ENCODE results near the gene CHCHD3. TPM values are rescaled to one million over a fixed set of nuclear protein-coding genes. Genes with fewer than 3 reads are reported as not detected.
A peak's percentile ranks its signal among the peaks of the same experiment; 100 is the strongest.

The CHCHD3 gene
- total and polyA plus RNA-seq, 9 of the 15 experiments (the other 6 are each of a cell fraction or from before 2014, with no cell fraction given): 66.2 to 279 (median 204) TPM

DNA sequence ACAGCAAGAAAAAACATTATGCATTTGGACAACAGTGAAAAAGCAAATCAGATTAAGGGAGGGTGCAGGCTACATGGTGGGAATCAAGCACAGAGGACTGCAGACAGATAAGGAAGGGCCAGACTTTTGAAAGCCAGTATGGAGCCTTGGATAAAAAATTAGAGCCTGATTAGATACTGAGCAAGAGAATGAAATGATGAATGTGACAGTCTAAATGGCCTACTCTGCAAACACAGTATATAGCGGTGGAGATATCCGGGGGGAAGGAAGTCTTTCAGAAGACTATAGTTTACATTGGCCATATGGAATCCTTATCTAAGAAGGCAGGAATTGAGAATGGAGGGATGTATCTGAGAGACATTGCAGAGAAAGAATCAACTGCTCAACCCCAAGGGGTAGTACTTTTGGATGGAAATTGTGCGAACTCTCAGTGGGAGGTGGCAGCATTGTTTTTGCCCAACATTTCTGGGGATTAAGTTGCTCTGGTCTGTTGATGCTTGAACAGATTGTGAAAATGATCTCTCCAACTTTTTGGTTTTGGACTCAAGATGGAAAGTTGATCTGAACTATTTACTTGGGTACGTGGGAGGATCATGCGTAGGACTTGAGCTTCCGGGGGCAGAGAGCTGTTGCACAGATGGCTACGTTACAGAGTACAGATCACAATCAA lies 39.4 kb upstream of the CHCHD3 start:
- Histone ChIP-seq H2AFZ (ENCODE audit: low read depth, low read length) (no peak overlapping the region), H3K79me2 (ENCODE audit: control insufficient read depth, insufficient read depth, low read length) (no peaks in the 10 kb centered on the region), H4K20me1 (replicated peaks; ENCODE audit: control insufficient read depth, insufficient read depth, low read length) (no peaks in the 10 kb centered on the region), H3K4me1 (replicated peaks in 1 of 2; ENCODE audit: control insufficient read depth in 2 of 2, insufficient read depth in 2 of 2, low read length in 2 of 2) (peaks cover 0 to 16% of the 10 kb centered on the region in 2 experiments; a peak in 3 of 5 replicates), H3K9me1 (ENCODE audit: control insufficient read depth, insufficient read depth, low read length) (no peaks in the 10 kb centered on the region), H3K9me3 (replicated peaks; ENCODE audit: control insufficient read depth, insufficient read depth, low read depth, low read length) (no peaks in the 10 kb centered on the region), H3K27me3 (ENCODE audit: control insufficient read depth in 2 of 2, insufficient read depth in 2 of 2, low read length in 2 of 2) (peaks cover 24% of the 10 kb centered on the region in 2 experiments), H3K4me2 (ENCODE audit: insufficient read depth, low read length) (0 out of 2 replicates have a peak overlapping the region, but pooled peaks have one; percentile 16), H3K36me3 (ENCODE audit: control insufficient read depth, insufficient read depth, low read length) (no peaks in the 10 kb centered on the region), H3K9ac (ENCODE audit: insufficient read depth in 1 of 2, low read depth in 2 of 2, low read length in 2 of 2) (no peak overlapping the region), H3K4me3 (no peak overlapping the region), H3K27ac (ENCODE audit: extremely low read depth, low read depth, low read length) (no peak overlapping the region)
- no TSS peak for BruUV-seq (replicated peaks)
- 1% methylated on average over 7 of the region's 7 CpGs for WGBS (ENCODE audit: insufficient coverage, low coverage, missing lambda C conversion rate)
- peak in 2 of 4 experiments; percentile 32 to 38 for DNase-seq (ENCODE audit: extremely low read depth in 1 of 4, low spot score in 3 of 4)
- ChIA-PET CTCF (ENCODE audit: low intra/inter-chr PET ratio) (no interaction called here), POLR2A (no interaction called here)
- in situ Hi-C loops (cut with MboI) (no loop called here), intact Hi-C loops (cut with micrococcal nuclease) (loop anchor here (10.0 kb wide), 1 partner anchor 407 kb away; no protein-coding TSS in a partner anchor)
- ATAC-seq: peak; percentile 65
- no peak for FAIRE-seq
- TF ChIP-seq CBFA2T3 (IDR thresholded peaks at IDR 0.05): peak; percentile 90
- TF ChIP-seq ELF2 (CRISPR knock-in tag; IDR thresholded peaks at IDR 0.05): no peak
- TF ChIP-seq MEF2A (IDR thresholded peaks at IDR 0.05; ENCODE audit: control insufficient read depth, low read depth, low read length): no peak
- TF ChIP-seq, protein P1, sequence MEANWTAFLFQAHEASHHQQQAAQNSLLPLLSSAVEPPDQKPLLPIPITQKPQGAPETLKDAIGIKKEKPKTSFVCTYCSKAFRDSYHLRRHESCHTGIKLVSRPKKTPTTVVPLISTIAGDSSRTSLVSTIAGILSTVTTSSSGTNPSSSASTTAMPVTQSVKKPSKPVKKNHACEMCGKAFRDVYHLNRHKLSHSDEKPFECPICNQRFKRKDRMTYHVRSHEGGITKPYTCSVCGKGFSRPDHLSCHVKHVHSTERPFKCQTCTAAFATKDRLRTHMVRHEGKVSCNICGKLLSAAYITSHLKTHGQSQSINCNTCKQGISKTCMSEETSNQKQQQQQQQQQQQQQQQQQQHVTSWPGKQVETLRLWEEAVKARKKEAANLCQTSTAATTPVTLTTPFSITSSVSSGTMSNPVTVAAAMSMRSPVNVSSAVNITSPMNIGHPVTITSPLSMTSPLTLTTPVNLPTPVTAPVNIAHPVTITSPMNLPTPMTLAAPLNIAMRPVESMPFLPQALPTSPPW (CRISPR knock-in tag; IDR thresholded peaks at IDR 0.05): peak; percentile 46
- TF ChIP-seq HLTF (IDR thresholded peaks at IDR 0.05): no peak
- TF ChIP-seq, protein P2, sequence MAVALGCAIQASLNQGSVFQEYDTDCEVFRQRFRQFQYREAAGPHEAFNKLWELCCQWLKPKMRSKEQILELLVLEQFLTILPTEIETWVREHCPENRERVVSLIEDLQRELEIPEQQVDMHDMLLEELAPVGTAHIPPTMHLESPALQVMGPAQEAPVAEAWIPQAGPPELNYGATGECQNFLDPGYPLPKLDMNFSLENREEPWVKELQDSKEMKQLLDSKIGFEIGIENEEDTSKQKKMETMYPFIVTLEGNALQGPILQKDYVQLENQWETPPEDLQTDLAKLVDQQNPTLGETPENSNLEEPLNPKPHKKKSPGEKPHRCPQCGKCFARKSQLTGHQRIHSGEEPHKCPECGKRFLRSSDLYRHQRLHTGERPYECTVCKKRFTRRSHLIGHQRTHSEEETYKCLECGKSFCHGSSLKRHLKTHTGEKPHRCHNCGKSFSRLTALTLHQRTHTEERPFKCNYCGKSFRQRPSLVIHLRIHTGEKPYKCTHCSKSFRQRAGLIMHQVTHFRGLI (CRISPR knock-in tag; IDR thresholded peaks at IDR 0.05): no peak
- no peak for TF ChIP-seq GTF2E2 (tag; IDR thresholded peaks at IDR 0.05)
- TF ChIP-seq ZNF3 (CRISPR knock-in tag; IDR thresholded peaks at IDR 0.05): no peak
- TF ChIP-seq PRMT5 (CRISPR knock-in tag; IDR thresholded peaks at IDR 0.05): no peak
- peak; percentile 51 to 54; a peak in 3 of 4 replicates for TF ChIP-seq NRF1 (conservative IDR thresholded peaks at IDR 0.05 in 1 of 2, IDR thresholded peaks at IDR 0.05 in 1 of 2)
- TF ChIP-seq TRIM24 (IDR thresholded peaks at IDR 0.05): 0 out of 4 replicates have a peak, but pooled peaks of 1 of the 2 experiments have one; percentile 41
- TF ChIP-seq KDM1A (IDR thresholded peaks at IDR 0.05): 0 out of 4 replicates have a peak, but pooled peaks of 1 of the 2 experiments have one; percentile 13
- no peak for TF ChIP-seq ZFX (CRISPR knock-in tag; IDR thresholded peaks at IDR 0.05)
- TF ChIP-seq C11orf30 (IDR thresholded peaks at IDR 0.05; ENCODE audit: low read depth): no peak
- TF ChIP-seq TEAD2 (tag; IDR thresholded peaks at IDR 0.05): no peak
- no peak for TF ChIP-seq CHD1 (IDR thresholded peaks at IDR 0.05; ENCODE audit: low read length)
- TF ChIP-seq ARNT (IDR thresholded peaks at IDR 0.05): no peak
- TF ChIP-seq GABPA (tag; conservative IDR thresholded peaks at IDR 0.05; ENCODE audit: low read depth): peak; percentile 71
- TF ChIP-seq ZNF644 (tag; IDR thresholded peaks at IDR 0.05; ENCODE audit: low read depth): no peak

Data from K562 (cell line).